CD14-positive monocyte (primary cell): ENCODE results near the gene JMY. TPM values are rescaled to one million over a fixed set of nuclear protein-coding genes. Genes with fewer than 3 reads are reported as not detected.

Source experiments
- DNase-seq, 3 donors: peaks; one replicate each; pipeline ENCODE4 v3.0.0-alpha.2; 2011 to 2022
- H2AFZ ChIP-seq: 2 replicates; pipeline ENCODE4 v1.6.0; 2012; ENCODE audit warnings: mild to moderate bottlenecking, low read depth, low read length, inconsistent platforms; ENCODE audit not compliant: insufficient read depth, poor library complexity, severe bottlenecking
- H3K27ac ChIP-seq, 2 donors: 1 replicate in 1 of 2; 2 replicates in 1 of 2; pipeline ENCODE4 v1.5.1; 2012 to 2013; ENCODE audit warnings: low read length in 2 of 2, control low read depth in 1 of 2, inconsistent platforms in 1 of 2, low read depth in 1 of 2, mild to moderate bottlenecking in 1 of 2
- H3K27me3 ChIP-seq, 2 donors: one replicate each; pipeline versions ENCODE4 v1.6.0 to v1.6.1; 2011 to 2013; ENCODE audit warnings: low read length in 2 of 2; ENCODE audit not compliant: control insufficient read depth in 2 of 2, insufficient read depth in 2 of 2
- H3K36me3 ChIP-seq, 2 donors: replicated peaks in 1 of 2; 1 replicate in 1 of 2; 2 replicates in 1 of 2; pipeline versions ENCODE4 v1.5.1 to v1.6.1; 2012 to 2013; ENCODE audit warnings: low read length in 2 of 2, control low read depth in 1 of 2, inconsistent platforms in 1 of 2, mild to moderate bottlenecking in 1 of 2; ENCODE audit not compliant: insufficient read depth in 2 of 2, control insufficient read depth in 1 of 2
- H3K4me1 ChIP-seq, 2 donors: 1 replicate in 1 of 2; 2 replicates in 1 of 2; pipeline versions ENCODE4 v1.5.1 to v1.6.1; 2012 to 2013; ENCODE audit warnings: low read length in 2 of 2, control low read depth in 1 of 2, inconsistent platforms in 1 of 2, mild to moderate bottlenecking in 1 of 2, moderate library complexity in 1 of 2; ENCODE audit not compliant: insufficient read depth in 2 of 2, control insufficient read depth in 1 of 2
- H3K4me2 ChIP-seq: replicated peaks from 2 replicates; pipeline ENCODE3; 2012; ENCODE audit warnings: low read length, moderate library complexity, mild to moderate bottlenecking; ENCODE audit not compliant: poor library complexity, severe bottlenecking; ENCODE audit errors: extremely low read depth
- H3K4me3 ChIP-seq, 3 experiments: fragments of 200-600 bp in 1 of 3; sonication (generic) in 1 of 3; replicated peaks in 1 of 3; 1 replicate in 2 of 3; 2 replicates in 1 of 3; pipeline ENCODE4 v1.5.1; 2011 to 2013; ENCODE audit warnings: low read length in 3 of 3, mild to moderate bottlenecking in 3 of 3, control low read depth in 2 of 3, low read depth in 2 of 3, inconsistent platforms in 1 of 3, moderate library complexity in 1 of 3
- H3K79me2 ChIP-seq: 2 replicates; pipeline ENCODE4 v1.6.0; 2012; ENCODE audit warnings: mild to moderate bottlenecking, control low read depth, inconsistent platforms, low read length, moderate library complexity; ENCODE audit not compliant: insufficient read depth
- H3K9ac ChIP-seq: 2 replicates; pipeline ENCODE4 v1.6.0; 2017; ENCODE audit warnings: low read length, mild to moderate bottlenecking; ENCODE audit not compliant: insufficient read depth, poor library complexity, severe bottlenecking
- H3K9me3 ChIP-seq, 2 donors: replicated peaks in 1 of 2; 1 replicate in 1 of 2; 2 replicates in 1 of 2; pipeline versions ENCODE4 v1.5.1 to v1.6.1; 2012 to 2013; ENCODE audit warnings: low read length in 2 of 2, control low read depth in 1 of 2; ENCODE audit not compliant: control insufficient read depth in 1 of 2, insufficient read depth in 1 of 2
- H4K20me1 ChIP-seq: 2 replicates; pipeline ENCODE4 v1.6.0; 2012; ENCODE audit warnings: mild to moderate bottlenecking, low read length, control low read depth, moderate library complexity; ENCODE audit not compliant: insufficient read depth
- H3K27ac Mint-ChIP-seq, 7 donors: one replicate each; pipeline ENCODE4 v1.8.0; 2020; ENCODE audit warnings: mild to moderate bottlenecking in 7 of 7, mixed read lengths in 7 of 7, moderate library complexity in 6 of 7, inconsistent platforms in 2 of 7
- H3K27me3 Mint-ChIP-seq, 3 donors: one replicate each; pipeline ENCODE4 v1.8.0; 2021 to 2022; ENCODE audit warnings: low read depth in 3 of 3, mild to moderate bottlenecking in 3 of 3, mixed read lengths in 3 of 3, moderate library complexity in 3 of 3, inconsistent platforms in 1 of 3
- H3K36me3 Mint-ChIP-seq, 2 donors: one replicate each; pipeline ENCODE4 v1.8.0; 2020; ENCODE audit warnings: mixed read lengths in 2 of 2, inconsistent platforms in 1 of 2, mild to moderate bottlenecking in 1 of 2
- H3K4me1 Mint-ChIP-seq: one replicate; pipeline ENCODE4 v1.8.0; 2020; ENCODE audit warnings: mild to moderate bottlenecking, mixed read lengths
- H3K4me3 Mint-ChIP-seq, 2 donors: one replicate each; pipeline ENCODE4 v1.8.0; 2020; ENCODE audit warnings: mild to moderate bottlenecking in 2 of 2, mixed read lengths in 2 of 2, moderate library complexity in 1 of 2
- H3K9me3 Mint-ChIP-seq, 7 donors: one replicate each; pipeline ENCODE4 v1.8.0; 2020 to 2022; ENCODE audit warnings: mixed read lengths in 7 of 7, mild to moderate bottlenecking in 6 of 7, moderate library complexity in 6 of 7, inconsistent platforms in 2 of 7
- CTCF ChIP-seq: fragments of 200-600 bp; IDR thresholded peaks from one replicate; pipeline ENCODE4 v1.8.0; 2022; ENCODE audit warnings: antibody characterized with exemption, mild to moderate bottlenecking
- WGBS: methylation state at CpG from one replicate; pipeline ENCODE4 v1.1.5; 2013; ENCODE audit warnings: missing lambda C conversion rate; ENCODE audit not compliant: insufficient coverage; 5-methylcytosine and 5-hydroxymethylcytosine counted together
- intact Hi-C, 2 donors: fragments of 100-400 bp; cut with micrococcal nuclease; formaldehyde crosslinking; loops; one replicate each; pipeline versions ENCODE4 v1.15.0 to v1.15.1; 2023
- polyA plus RNA-seq, 3 donors: library from polyadenylated mRNA; depleted of rRNA in 1 of 3; unstranded in 2 of 3; stranded (reverse) in 1 of 3; fragments of 300-500 nt in 2 of 3; fragments of >200 nt in 1 of 3; fragmentation: Illumina TruSeq in 2 of 3; gene quantifications; 1 replicate in 2 of 3; 2 replicates in 1 of 3; pipeline ENCODE4 v1.2.3, GENCODE V29; 2012 to 2021

The JMY gene
- polyA plus RNA-seq, 3 donors, result 0.60 to 1.6 (median 1.1) TPM

GRCh38 chr5:79349047-79349446 is 113.1 kb downstream of the JMY start:
- Histone ChIP-seq H3K4me3 (no peak overlapping the region), H3K79me2 (no peaks in the 10 kb centered on the region), H3K27ac (no peak overlapping the region), H3K4me1 (no peaks in the 10 kb centered on the region), H4K20me1 (no peaks in the 10 kb centered on the region), H3K9me3 (peaks cover 0 to 6% of the 10 kb centered on the region in 2 donors), H2AFZ (no peak overlapping the region), H3K4me2 (no peak overlapping the region), H3K36me3 (no peaks in the 10 kb centered on the region), H3K27me3 (no peaks in the 10 kb centered on the region), H3K9ac (no peak overlapping the region)
- H3K27ac Mint-ChIP-seq, result no peak overlapping the region
- no peak overlapping the region for H3K4me3 Mint-ChIP-seq
- no peaks in the 10 kb centered on the region for H3K36me3 Mint-ChIP-seq
- no peak for DNase-seq
- no peak for TF ChIP-seq CTCF
- peaks cover 0 to 14% (median 7%) of the 10 kb centered on the region in 7 donors for H3K9me3 Mint-ChIP-seq
- intact Hi-C loops, result no loop called here
- WGBS, result 100% methylated on average over 4 of the region's 10 CpGs
- H3K4me1 Mint-ChIP-seq, result no peaks in the 10 kb centered on the region
- peaks cover 0 to 4% (median 2%) of the 10 kb centered on the region in 3 donors for H3K27me3 Mint-ChIP-seq

DNA sequence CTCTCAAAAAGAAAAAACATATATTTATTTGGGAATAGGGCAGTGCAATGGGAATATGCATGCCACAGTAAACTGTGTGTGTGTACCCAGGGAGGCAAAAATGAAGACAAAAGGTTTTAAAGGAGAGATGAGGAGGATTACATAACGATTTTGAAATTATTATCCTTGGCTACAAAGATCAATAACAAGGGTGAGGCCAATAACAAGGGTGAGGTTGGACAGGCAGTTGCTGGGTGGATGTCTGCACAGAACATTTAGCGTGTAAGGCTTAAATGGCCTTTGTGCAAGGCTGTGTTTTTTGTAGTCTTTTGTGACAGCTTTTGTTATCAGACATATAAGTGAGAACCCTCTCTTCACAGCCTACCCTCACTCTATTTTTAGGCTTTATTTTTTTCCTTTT is 114.0 kb downstream of the JMY start:
- Mint-ChIP-seq H3K27ac (no peak overlapping the region), H3K4me3 (no peak overlapping the region), H3K36me3 (no peaks in the 10 kb centered on the region), H3K4me1 (no peaks in the 10 kb centered on the region), H3K9me3 (peaks cover 0 to 14% (median 7%) of the 10 kb centered on the region in 7 donors), H3K27me3 (peaks cover 0 to 2% (median 0%) of the 10 kb centered on the region in 3 donors)
- H2AFZ ChIP-seq, result no peak overlapping the region
- H3K36me3 ChIP-seq, result no peaks in the 10 kb centered on the region
- H4K20me1 ChIP-seq, result no peaks in the 10 kb centered on the region
- no peak overlapping the region for H3K9ac ChIP-seq
- H3K4me2 ChIP-seq, result no peak overlapping the region
- TF ChIP-seq CTCF, result no peak
- H3K27me3 ChIP-seq, result no peaks in the 10 kb centered on the region
- DNase-seq, result no peak
- H3K27ac ChIP-seq, result no peak overlapping the region
- WGBS, result no CpG with 5 or more reads among the region's 2 CpGs
- no peak overlapping the region for H3K4me3 ChIP-seq
- peaks cover 0 to 6% of the 10 kb centered on the region in 2 donors for H3K9me3 ChIP-seq
- no peaks in the 10 kb centered on the region for H3K79me2 ChIP-seq
- intact Hi-C loops, result no loop called here
- no peaks in the 10 kb centered on the region for H3K4me1 ChIP-seq
